ENCODE measurements around the gene GPN2.
"Not testable (repeated sequence)": the region's sequence is repeated elsewhere in the genome, so short reads cannot be mapped to it uniquely, and the experiment has no call there.

Gene GPN2

DNA sequence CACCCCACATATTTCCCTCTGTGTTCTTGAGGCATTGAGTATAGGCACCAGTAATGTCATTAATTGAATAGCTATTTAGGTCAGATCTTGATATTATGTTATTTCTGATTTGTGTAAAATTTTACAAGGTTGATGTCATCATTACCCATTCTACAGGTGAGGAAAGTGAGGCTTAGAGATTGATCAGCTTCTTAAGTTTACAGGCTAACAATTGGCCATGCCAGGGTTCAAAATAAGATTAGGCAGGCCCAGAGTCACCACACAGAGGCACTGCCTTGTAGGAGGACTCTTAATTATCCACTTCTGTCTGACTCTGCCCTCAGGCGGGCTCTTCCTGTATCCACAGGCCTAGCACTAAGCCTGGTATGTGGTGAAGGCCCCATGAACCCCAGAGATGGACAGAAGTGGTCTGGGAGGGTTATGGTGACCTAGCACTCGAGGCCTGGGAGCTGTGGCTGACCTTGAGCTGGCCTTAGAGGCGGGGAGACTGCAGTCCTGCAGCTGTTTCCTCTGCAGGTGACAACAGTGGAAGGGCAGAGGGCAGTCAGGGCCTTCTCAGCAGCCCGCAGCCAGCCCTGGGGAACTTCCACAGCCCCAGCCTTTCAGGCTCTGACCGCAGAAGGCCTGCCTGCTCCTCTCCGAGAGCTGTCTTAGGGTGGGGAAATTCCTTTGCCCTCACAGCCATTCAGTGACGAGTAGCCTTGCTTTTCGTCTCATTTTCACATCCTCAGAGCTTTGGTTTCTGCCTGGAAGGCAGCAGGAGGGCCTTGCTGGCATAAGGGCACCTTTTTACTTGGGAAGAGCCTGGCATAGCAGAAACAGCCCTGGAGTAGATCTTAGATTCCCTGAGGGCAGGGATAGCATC lies 51.4 kb downstream of the GPN2 start (continued):
- TF ChIP-seq, protein P1, sequence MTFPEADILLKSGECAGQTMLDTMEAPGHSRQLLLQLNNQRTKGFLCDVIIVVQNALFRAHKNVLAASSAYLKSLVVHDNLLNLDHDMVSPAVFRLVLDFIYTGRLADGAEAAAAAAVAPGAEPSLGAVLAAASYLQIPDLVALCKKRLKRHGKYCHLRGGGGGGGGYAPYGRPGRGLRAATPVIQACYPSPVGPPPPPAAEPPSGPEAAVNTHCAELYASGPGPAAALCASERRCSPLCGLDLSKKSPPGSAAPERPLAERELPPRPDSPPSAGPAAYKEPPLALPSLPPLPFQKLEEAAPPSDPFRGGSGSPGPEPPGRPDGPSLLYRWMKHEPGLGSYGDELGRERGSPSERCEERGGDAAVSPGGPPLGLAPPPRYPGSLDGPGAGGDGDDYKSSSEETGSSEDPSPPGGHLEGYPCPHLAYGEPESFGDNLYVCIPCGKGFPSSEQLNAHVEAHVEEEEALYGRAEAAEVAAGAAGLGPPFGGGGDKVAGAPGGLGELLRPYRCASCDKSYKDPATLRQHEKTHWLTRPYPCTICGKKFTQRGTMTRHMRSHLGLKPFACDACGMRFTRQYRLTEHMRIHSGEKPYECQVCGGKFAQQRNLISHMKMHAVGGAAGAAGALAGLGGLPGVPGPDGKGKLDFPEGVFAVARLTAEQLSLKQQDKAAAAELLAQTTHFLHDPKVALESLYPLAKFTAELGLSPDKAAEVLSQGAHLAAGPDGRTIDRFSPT (tag by site-specific recombination; IDR thresholded peaks at IDR 0.05), result no peak
- TF ChIP-seq ZNF639 (tag by site-specific recombination; IDR thresholded peaks at IDR 0.05) (no peak), ZNF248 (tag by site-specific recombination; IDR thresholded peaks at IDR 0.05) (no peak), ZNF214 (tag by site-specific recombination; IDR thresholded peaks at IDR 0.05; ENCODE audit: borderline replicate concordance) (no peak), ZSCAN30 (tag by site-specific recombination; IDR thresholded peaks at IDR 0.05) (no peak), GLI4 (tag by site-specific recombination; IDR thresholded peaks at IDR 0.05) (no peak), ZSCAN18 (tag by site-specific recombination; IDR thresholded peaks at IDR 0.05) (no peak), ZNF324 (tag by site-specific recombination; IDR thresholded peaks at IDR 0.05) (no peak)
- TF ChIP-seq, protein P2, sequence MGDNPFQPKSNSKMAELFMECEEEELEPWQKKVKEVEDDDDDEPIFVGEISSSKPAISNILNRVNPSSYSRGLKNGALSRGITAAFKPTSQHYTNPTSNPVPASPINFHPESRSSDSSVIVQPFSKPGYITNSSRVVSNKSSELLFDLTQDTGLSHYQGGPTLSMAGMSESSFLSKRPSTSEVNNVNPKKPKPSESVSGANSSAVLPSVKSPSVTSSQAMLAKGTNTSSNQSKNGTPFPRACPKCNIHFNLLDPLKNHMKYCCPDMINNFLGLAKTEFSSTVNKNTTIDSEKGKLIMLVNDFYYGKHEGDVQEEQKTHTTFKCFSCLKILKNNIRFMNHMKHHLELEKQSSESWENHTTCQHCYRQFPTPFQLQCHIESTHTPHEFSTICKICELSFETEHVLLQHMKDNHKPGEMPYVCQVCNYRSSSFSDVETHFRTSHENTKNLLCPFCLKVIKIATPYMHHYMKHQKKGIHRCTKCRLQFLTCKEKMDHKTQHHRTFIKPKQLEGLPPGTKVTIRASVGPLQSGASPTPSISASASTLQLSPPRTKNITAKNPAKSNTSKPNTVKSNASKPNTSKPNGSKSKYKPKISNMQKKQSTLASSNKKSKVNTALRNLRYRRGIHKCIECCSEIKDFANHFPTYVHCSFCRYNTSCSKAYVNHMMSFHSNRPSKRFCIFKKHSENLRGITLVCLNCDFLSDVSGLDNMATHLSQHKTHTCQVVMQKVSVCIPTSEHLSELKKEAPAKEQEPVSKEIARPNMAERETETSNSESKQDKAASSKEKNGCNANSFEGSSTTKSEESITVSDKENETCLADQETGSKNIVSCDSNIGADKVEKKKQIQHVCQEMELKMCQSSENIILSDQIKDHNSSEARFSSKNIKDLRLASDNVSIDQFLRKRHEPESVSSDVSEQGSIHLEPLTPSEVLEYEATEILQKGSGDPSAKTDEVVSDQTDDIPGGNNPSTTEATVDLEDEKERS (tag by site-specific recombination; IDR thresholded peaks at IDR 0.05), result no peak

DNA sequence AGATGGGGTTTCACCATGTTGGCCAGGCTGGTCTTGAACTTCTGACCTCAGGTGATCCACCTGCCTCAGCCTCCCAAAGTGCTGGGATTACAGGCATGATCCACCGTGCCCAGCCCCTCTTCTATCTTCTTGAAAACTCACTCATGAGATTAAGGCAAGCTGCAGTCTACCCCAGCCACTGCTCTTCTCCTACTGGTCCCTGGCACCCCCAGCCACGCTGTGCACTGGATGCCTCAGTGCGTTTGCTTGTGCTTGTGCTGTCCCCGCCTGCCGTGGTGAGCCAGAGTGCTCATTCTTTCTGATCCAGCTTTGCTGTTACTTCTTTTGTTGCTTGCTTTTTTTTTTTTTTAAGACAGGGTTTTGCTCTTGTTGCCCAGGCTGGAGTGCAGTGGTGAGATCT lies 52.4 kb downstream of the GPN2 start:
- not testable (repeated sequence) for H3K4me3 ChIP-seq (ENCODE audit: low read depth, low read length); H3K9me3 ChIP-seq (ENCODE audit: control insufficient read depth, insufficient read depth, low read depth, low read length); H3K4me1 ChIP-seq (ENCODE audit: control insufficient read depth, insufficient read depth, low read length); H3K27ac ChIP-seq (ENCODE audit: extremely low read depth, low read depth, low read length)
- CTCF ChIA-PET, result interaction anchor here (0.6 to 0.7 kb wide), 2 partner anchors 28 to 249 kb away, joined by 3 to 5 read pairs; no protein-coding TSS in a partner anchor
- peak; percentile 51 for TF ChIP-seq ZNF623 (tag by site-specific recombination; IDR thresholded peaks at IDR 0.05)
- H3K36me3 ChIP-seq (ENCODE audit: control insufficient read depth in 2 of 2, insufficient read depth in 1 of 2, low read length in 2 of 2), result peaks cover 26 to 86% of the 10 kb centered on the region in 2 experiments
- POLR2A ChIA-PET, result interaction anchor here (0.6 kb wide), 1 partner anchor 33 kb away, joined by 4 read pairs; no protein-coding TSS in a partner anchor

- Histone ChIP-seq H3K4me1 (ENCODE audit: control insufficient read depth, insufficient read depth, low read length) (no peaks in the 10 kb centered on the region), H3K27ac (ENCODE audit: extremely low read depth, low read depth, low read length) (no peak overlapping the region), H3K4me3 (ENCODE audit: low read depth, low read length) (no peak overlapping the region), H3K36me3 (ENCODE audit: control insufficient read depth in 2 of 2, insufficient read depth in 1 of 2, low read length in 2 of 2) (peaks cover 10 to 86% of the 10 kb centered on the region in 2 experiments), H3K9me3 (ENCODE audit: control insufficient read depth, insufficient read depth, low read depth, low read length) (no peaks in the 10 kb centered on the region)
- ChIA-PET CTCF (interaction anchor here (0.6 to 1.8 kb wide), 4 partner anchors 24 to 232 kb away, joined by 3 to 4 read pairs (median 3); no protein-coding TSS in a partner anchor), POLR2A (interaction anchor here (0.6 to 0.9 kb wide), 3 partner anchors 16 to 1100 kb away, joined by 3 to 4 read pairs (median 3); no protein-coding TSS in a partner anchor)
- TF ChIP-seq KLF7 (tag by site-specific recombination; IDR thresholded peaks at IDR 0.05; ENCODE audit: borderline replicate concordance) (no peak), ZIC2 (tag by site-specific recombination; IDR thresholded peaks at IDR 0.05) (peak; percentile 20; the same call in 1 of the 2 replicates)
Measured at GRCh38 chr1:26833432-26834405, 56.4 kb downstream of the GPN2 start.

Measured in HEK293 (cell line).